SHP77 treated with DMSO at 0.1 percent for 48 hours (cell line): ENCODE measurements around the gene OR13J1.

Source experiments
- DNase-seq: peaks from one replicate; lab custom pipeline; 2025; lab: John Stamatoyannopoulos, UW

OR13J1 gene

GRCh38 chr9:35832814-35833213 is 37.4 kb downstream of the OR13J1 start:
- no peak for DNase-seq

- no peak for DNase-seq
Observed at GRCh38 chr9:35831040-35831439, 39.2 kb downstream of the OR13J1 start.

- no peak for DNase-seq
Observed at GRCh38 chr9:35829764-35830096, 40.5 kb downstream of the OR13J1 start.

- peak; percentile 19 for DNase-seq
Observed at GRCh38 chr9:35829084-35829763, 41.0 kb downstream of the OR13J1 start, which contains the start of gene TMEM8B. Gene TMEM8B, plus strand, starts transcription at chr9:35829228. Its CDS starts 220 bp downstream, at chr9:35829448.

- DNase-seq, result no peak
Observed at GRCh38 chr9:35828716-35829083, 41.5 kb downstream of the OR13J1 start, which contains the start of gene FAM221B. Gene FAM221B, minus strand, starts transcription at chr9:35828732. Its CDS starts 2,571 bp downstream, at chr9:35826161.

DNA sequence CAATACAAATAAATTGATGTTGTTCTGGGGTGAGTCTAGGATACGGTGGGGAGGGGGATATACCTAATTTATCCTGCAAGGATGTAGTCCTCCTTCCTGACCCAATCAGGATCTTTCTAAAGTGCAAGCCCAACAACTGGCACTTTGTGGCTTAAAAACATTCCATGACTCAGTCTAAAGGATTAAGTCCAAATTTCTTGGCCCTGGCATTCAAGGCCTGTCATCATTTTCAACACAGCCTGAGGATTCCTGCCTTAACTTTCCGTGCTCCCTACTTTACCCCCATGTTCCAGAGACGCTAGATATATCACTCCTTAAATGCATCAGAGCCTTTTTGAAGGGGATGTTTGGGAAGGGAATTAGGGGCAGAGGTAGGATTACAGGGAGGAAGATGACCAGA is 42.7 kb downstream of the OR13J1 start:
- DNase-seq, result no peak

- DNase-seq, result no peak
Observed at GRCh38 chr9:35826071-35826701, 44.0 kb downstream of the OR13J1 start.

GRCh38 chr9:35822926-35823325 is 47.3 kb downstream of the OR13J1 start:
- no peak for DNase-seq

DNA sequence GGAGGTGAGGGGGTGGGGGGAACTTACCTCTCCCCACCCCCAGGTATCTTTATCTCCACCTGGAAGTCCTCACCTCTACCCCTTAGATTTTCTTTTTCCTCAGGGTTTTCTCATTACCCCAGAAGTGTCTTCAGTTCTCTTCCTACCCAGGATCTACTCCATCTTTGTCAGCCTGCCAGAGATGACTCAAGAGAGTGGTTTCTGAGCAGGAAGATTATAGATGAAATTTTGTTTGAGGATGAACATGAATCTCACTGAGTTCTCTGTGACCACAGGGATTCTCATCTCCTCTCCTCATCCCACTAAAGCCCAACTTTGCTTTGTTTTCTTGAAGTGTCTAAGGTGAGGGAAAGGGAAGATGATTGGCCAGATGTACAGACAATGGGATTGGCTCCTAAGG is 50.1 kb downstream of the OR13J1 start:
- DNase-seq, result no peak
